Stromal cell of bone marrow (primary cell): ENCODE measurements around the gene C2orf69.

Experiments
- DNase-seq: peaks from one replicate; pipeline ENCODE4 v3.0.0-alpha.2; 2012; ENCODE audit warnings: low read depth

Gene C2orf69

GRCh38 chr2:199968126-199968525 is 57.0 kb downstream of the C2orf69 start:
- no peak for DNase-seq

GRCh38 chr2:199972088-199972626 is 61.1 kb downstream of the C2orf69 start:
- DNase-seq = no peak

GRCh38 chr2:199973703-199974102 is 62.6 kb downstream of the C2orf69 start:
- no peak for DNase-seq

- no peak for DNase-seq
Observed at GRCh38 chr2:199975273-199975895, 64.3 kb downstream of the C2orf69 start.
